Occipital lobe (tissue), 3 donors: Measurements from ENCODE around the gene TMOD3. TPM values are rescaled to one million over a fixed set of nuclear protein-coding genes. Genes with fewer than 3 reads are reported as not detected.

Experiments
- DNase-seq: peaks from one replicate; lab custom pipeline; 2025; lab: John Stamatoyannopoulos, UW
- small RNA-seq: library from RNA; depleted of rRNA; stranded (forward); fragments of <200 nt; gene quantifications from one replicate; pipeline ENCODE3, GENCODE V24; 2014
- total RNA-seq: library from RNA; depleted of rRNA; stranded (reverse); fragments of >200 nt; gene quantifications from one replicate; pipeline ENCODE4 v1.2.3, GENCODE V29; 2014

TMOD3 gene
- total RNA-seq, 1 donor from 2014 or later, result 81.7 TPM

- no peak for DNase-seq
Observed at GRCh38 chr15:51907136-51907862, 77.8 kb downstream of the TMOD3 start.

- DNase-seq, result no peak
Observed at GRCh38 chr15:51908316-51908715, 78.9 kb downstream of the TMOD3 start.

GRCh38 chr15:51909584-51909983 lies 80.1 kb downstream of the TMOD3 start:
- DNase-seq, result no peak

- no peak for DNase-seq
Observed at GRCh38 chr15:51912528-51912927, 83.1 kb downstream of the TMOD3 start.

GRCh38 chr15:51917493-51917892 lies 88.0 kb downstream of the TMOD3 start:
- DNase-seq, result no peak

GRCh38 chr15:51924156-51925068 lies 95.0 kb downstream of the TMOD3 start:
- peak; percentile 37 for DNase-seq

- no peak for DNase-seq
Observed at GRCh38 chr15:51926809-51927208, 97.4 kb downstream of the TMOD3 start.

GRCh38 chr15:51931016-51931415 lies 101.6 kb downstream of the TMOD3 start:
- no peak for DNase-seq

- DNase-seq, result no peak
Observed at GRCh38 chr15:51931638-51932037, 102.2 kb downstream of the TMOD3 start.

GRCh38 chr15:51932161-51932560 lies 102.7 kb downstream of the TMOD3 start:
- no peak for DNase-seq

GRCh38 chr15:51935466-51936104 lies 106.1 kb downstream of the TMOD3 start:
- no peak for DNase-seq

- no peak for DNase-seq
Observed at GRCh38 chr15:51936105-51936478, 106.6 kb downstream of the TMOD3 start.

GRCh38 chr15:51938286-51938685 lies 108.8 kb downstream of the TMOD3 start:
- no peak for DNase-seq

- DNase-seq, result no peak
Observed at GRCh38 chr15:51939216-51939615, 109.8 kb downstream of the TMOD3 start.

- DNase-seq, result no peak
Observed at GRCh38 chr15:51947124-51947523, 117.7 kb downstream of the TMOD3 start.

- no peak for DNase-seq
Observed at GRCh38 chr15:51952805-51953204, 123.4 kb downstream of the TMOD3 start.

- no peak for DNase-seq
Observed at GRCh38 chr15:51955504-51955903, 126.1 kb downstream of the TMOD3 start.

Small RNA genes lying within 50 kb of the gene (small RNA-seq; reads per million reads assigned to genes)
- not detected for gene AC090971.5
- not detected for gene RF00017
- not detected for gene RF00019
- not detected for gene RNU6-90P

Other genes with a start within 250 kb of the TMOD3 start
- gene DMXL2, start 206.9 kb upstream of the TMOD3 start, total RNA-seq, result 148 TPM
- 30.6 TPM for gene SCG3, start 148.2 kb upstream of the TMOD3 start, total RNA-seq
- 21.8 TPM for gene LYSMD2, start 92.0 kb upstream of the TMOD3 start, total RNA-seq
- 241 TPM for gene TMOD2, start 78.1 kb upstream of the TMOD3 start, total RNA-seq
- 42.1 TPM for gene LEO1, start 142.1 kb downstream of the TMOD3 start, total RNA-seq
- 98.3 TPM for gene MAPK6, start 189.6 kb downstream of the TMOD3 start, total RNA-seq